ENCODE measurements around the gene PRKN. TPM values are rescaled to one million over a fixed set of nuclear protein-coding genes. Genes with fewer than 3 reads are reported as not detected.
"Not testable (repeated sequence)": the region's sequence is repeated elsewhere in the genome, so short reads cannot be mapped to it uniquely, and the experiment has no call there.

Gene PRKN
- total RNA-seq, 1 donor from 2014 or later = 0.34 TPM

DNA sequence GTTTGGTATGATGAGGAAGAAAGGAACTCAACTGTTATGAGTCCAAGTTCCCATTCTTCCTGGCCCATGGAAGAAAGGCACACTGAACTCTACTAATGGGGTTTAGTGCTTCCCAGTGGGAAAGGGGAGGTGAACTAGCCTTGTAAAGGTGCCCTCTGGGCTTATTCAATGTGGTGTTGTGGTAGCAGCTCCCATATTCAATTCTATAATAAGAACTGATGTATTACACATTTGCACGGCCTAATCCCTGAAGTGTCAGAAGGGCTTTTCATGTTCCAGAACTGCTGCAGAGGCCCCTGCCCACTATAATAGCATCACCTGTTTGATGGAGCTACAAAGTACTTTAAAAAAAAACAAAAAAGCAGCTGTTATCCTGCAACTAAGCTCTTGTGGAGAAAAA is 17.1 kb downstream of the PRKN start:
- DNase-seq = no peak

- no peak for DNase-seq
Observed at GRCh38 chr6:162709431-162709830, 18.1 kb downstream of the PRKN start.

GRCh38 chr6:162708971-162709370 is 18.6 kb downstream of the PRKN start:
- no peak for DNase-seq

DNA sequence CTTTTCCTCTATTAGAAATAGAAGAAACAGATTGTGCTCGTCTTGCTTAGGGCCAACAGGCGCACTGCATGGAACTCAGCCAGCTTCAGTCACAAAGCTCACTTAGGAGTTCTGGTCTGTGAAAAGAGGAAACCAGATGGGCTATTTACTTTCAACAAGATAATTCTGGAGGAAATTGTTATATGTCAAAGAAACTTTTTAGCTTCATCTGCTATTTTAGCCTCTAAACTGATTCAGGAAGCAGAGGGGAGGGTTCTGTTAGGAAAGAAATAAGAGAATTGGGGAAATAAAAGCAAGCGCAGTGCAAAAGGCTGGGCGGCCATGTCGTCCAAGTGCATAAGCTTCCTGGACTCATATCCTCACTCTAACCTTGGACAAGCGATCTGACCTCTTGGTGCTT is 21.3 kb downstream of the PRKN start:
- no peak for DNase-seq

GRCh38 chr6:162705736-162706135 is 21.8 kb downstream of the PRKN start:
- DNase-seq = no peak

DNA sequence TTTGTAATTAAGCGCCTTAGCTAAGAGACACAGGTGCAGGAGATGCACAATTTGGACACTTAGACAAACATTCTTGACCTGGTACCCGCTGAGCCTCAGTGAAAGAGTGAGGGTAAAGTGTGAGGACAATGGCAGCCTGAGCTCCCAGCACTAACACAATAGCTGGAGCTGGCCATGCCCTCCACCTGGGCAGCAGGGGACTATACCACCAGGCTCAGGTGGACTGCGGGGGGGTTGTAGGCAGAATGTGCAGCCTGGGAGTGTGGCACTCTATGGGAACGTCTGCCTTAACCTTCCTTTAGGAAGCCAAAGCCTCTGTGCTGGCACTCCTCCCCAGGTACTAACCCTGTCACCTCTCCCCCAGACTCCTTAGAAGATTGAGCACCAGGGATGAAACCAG is 23.6 kb downstream of the PRKN start:
- no peak for DNase-seq

DNA sequence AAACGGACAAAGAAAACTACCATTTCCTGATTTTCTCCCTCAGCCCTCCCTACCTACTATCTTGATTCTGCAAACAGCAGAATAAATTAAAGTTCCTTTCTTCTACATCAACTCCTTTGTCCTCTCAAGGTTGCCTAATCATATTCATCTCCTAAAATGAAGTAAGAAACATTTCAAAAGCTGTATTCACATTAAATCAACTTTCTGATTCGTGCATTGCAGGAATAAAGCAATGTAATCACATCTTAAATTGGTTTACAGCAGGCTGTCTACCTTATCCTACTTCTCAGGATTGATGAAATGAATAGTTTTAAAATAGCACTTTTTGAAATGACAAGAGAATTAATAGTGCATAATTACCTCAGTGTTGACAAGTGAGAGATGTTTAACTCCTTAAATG is 25.1 kb downstream of the PRKN start:
- no peak for DNase-seq

- DNase-seq = no peak
Observed at GRCh38 chr6:162701551-162701950, 26.0 kb downstream of the PRKN start.

DNA sequence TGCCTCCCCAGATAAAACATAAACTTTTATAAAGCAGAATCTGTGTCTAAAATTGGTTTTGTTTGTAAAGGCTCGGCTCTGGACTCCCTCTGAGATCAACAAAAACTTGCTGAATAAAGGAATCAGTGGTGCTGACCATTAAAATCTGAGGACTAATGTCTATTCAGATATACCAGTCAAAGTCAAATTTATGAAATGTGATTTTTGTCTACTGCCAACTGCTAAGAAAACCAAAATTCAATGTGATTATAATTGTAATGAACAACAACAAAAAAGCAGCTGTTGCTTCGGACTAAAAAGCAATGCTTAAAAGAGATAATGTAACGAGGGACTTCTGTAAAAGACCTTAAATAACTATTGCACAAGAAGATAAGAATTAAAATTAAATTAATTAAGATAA is 26.6 kb downstream of the PRKN start:
- DNase-seq = no peak

DNA sequence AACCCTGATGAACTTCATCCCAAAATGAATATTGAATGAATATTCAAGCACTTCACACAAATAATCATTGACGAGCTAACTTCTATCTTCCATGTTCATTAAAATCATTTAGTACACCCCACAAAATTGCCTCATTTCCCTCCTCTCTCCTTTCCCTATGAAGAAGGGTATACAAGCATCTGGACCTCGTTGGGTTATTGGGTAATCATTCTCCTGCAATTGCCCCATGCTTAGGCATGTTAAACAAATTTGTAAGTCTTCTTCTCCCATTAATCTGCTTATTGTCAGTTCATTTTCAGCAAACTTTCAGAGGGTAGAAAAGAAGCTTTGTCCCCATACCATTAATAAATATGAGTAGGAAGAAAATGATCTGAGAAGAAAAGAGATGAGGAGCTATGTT is 27.6 kb downstream of the PRKN start:
- DNase-seq = no peak

DNA sequence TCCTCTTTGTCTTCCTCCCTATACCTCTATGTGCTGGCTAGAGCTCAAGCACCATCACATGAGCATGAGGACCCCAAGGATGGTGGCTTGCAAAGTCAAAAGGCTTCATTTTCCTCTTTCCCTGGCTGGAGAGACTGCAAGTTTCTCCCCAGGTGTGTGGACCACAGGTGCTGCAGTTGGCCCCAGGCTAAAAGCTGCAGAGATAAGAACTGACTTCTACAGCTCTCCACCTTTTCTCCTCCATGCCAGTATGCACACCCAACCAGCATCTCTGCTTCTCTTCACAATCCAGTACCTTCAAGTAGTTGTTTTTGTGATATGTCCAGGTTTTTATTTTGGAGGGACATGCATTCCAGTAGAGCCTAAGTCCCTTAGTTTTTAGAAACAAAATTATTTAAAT is 29.1 kb downstream of the PRKN start:
- DNase-seq = no peak

GRCh38 chr6:162697872-162698403 is 29.6 kb downstream of the PRKN start:
- DNase-seq = no peak

- no peak for DNase-seq
Observed at GRCh38 chr6:162690158-162690557, 37.4 kb downstream of the PRKN start.

GRCh38 chr6:162688751-162689345 is 38.7 kb downstream of the PRKN start:
- DNase-seq = no peak

DNA sequence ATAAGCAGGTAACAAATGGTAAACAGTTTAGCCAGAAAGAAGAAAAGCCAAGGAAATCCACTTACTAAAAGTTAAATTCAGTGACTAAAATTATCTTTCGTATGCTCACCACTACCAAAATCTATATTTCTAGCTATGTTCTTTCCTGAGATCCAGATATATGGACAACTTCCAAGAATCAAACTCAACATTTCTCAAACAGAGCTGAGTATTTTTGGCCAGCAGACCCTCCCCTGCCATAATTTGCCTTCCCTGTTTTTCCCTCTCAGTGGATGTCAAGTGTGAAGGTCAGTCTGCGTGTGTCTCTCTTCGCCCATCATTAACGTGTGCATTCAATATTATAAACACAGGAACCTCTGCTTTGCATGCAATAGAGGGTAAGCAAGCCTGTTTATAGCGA is 42.0 kb downstream of the PRKN start:
- no peak for DNase-seq

GRCh38 chr6:162684961-162685360 is 42.6 kb downstream of the PRKN start:
- no peak for DNase-seq

GRCh38 chr6:162684052-162684451 is 43.5 kb downstream of the PRKN start:
- no peak for DNase-seq

GRCh38 chr6:162683135-162683534 is 44.4 kb downstream of the PRKN start:
- no peak for DNase-seq

DNA sequence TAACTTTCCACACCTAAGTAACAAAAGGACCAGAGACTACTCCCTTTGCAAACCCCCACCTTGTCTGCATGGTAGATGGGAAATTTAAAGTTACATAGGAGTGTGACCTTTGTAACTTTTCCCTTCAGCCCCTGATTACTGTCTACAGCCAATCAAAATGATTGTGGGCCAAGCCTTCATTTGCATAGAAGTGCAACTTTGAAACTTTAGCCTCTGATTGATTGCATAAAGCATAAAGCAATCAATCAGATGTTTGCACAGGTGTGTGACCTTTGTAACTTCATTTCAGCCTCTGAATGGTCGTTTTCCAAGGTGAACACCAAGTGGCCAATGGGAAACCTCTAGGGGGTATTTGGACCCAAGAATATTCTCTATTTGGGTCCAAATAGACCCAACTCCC is 46.1 kb downstream of the PRKN start:
- no peak for DNase-seq

DNA sequence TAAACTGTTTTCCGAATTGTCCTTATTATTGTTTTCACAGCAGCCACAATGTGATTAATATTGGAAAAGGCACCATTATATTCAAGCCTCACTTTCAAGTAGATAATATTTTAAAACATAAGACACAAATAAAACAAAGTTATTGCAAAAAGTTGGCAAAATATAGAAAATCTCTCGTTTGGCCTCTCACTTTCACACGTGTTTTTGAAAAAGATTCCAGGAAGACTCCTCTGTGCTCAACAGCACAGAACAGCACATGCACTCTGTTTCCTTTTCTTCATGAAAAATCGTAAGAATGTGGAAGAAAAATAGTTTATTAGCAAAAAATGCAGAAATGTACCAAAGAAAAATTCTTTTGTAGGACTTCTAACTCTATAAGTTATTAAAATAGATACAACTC is 46.7 kb downstream of the PRKN start:
- no peak for DNase-seq

- no peak for DNase-seq
Observed at GRCh38 chr6:162680367-162680766, 47.2 kb downstream of the PRKN start.

DNA sequence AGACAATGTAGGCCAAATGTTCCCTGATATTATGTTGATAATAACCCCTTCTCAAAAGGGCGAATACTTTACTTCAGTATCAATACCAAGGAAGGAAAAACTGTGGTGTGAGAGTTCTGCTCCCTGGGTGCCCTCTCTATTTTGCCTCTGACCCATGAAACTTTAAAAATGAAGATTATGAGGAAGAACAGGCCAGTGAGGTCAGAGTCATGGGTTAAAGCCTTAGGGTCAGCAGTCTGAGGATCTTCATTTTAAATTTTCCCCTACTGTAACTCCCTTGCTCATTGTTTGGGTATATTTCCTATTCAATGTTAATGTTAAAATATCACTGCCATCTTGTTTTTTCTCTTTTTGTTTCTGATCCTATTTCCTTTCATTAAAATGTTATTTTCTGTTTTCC is 47.9 kb downstream of the PRKN start:
- DNase-seq = no peak

- not testable (repeated sequence) for DNase-seq
Observed at GRCh38 chr6:162678896-162679295, 48.7 kb downstream of the PRKN start.

DNA sequence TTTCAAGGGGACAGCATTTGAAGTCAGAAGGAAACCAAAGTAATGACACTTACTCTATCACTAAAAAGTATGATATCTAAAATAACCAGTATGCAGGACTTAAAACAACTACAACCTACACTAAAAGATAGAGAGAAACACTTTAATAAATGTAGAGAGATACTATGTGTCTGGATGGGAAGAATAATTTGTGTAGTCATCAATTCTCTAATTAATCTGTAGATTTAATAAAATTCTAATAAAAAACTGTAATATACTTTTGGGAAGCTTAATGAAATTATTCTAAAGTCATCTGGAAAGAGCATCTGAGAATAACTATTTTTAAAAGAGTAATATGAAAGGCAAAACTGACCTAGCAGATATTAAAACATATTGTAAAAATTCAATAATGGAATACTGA is 52.1 kb downstream of the PRKN start:
- DNase-seq = no peak

DNA sequence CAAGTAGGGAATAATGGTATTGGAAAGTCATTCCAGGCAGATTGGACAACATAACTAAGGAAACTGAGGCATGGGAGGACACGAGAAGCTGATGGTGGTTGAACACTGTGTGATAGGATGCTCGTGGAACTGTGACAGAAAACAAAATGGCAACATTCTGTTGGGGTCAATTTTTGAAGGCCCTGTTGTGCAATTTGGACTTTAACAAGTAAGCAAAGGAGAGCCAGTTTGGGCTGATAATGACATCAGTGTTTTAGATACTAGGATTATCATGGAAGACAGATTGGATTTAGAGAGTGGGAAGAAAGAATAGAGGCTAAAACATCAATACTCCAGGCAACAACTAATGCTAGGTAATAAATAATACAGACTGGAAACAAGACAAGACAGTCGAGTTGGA is 53.1 kb downstream of the PRKN start:
- no peak for DNase-seq
